ENCODE results near the gene ZP1. TPM values are rescaled to one million over a fixed set of nuclear protein-coding genes. Genes with fewer than 3 reads are reported as not detected.

ZP1 gene
- total and polyA plus RNA-seq, 2 of the 13 experiments (the other 11 are each of a cell fraction or from before 2014, with no cell fraction given): 0.16 TPM; not detected in 1

DNA sequence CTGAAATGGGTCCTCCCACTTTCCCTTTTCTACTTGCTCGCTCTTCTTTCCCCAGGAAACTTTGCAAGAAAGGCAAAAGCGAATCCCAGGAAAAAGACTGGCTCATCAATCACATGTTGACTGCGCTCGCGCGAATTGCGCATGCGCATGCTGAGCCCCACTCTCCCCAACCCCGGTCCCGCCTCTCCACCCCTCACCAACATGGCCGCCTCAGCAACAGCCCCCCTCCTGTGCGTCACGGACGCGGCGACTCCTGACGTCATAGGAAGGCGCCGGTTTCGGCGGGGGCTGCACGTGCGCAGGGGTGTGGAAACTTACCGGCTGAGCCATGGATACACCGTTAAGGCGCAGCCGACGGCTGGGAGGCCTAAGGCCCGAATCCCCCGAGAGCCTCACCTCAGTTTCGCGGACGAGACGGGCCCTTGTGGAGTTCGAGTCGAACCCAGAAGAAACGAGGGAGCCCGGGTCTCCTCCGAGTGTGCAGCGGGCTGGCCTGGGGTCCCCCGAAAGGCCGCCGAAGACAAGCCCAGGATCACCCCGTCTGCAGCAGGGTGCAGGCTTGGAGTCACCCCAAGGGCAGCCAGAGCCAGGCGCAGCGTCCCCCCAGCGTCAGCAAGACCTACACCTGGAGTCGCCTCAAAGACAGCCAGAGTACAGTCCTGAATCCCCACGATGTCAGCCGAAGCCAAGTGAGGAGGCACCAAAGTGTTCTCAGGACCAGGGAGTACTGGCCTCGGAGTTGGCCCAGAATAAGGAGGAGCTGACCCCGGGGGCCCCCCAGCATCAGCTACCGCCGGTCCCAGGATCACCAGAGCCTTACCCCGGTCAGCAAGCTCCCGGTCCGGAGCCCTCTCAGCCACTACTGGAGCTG lies 25.3 kb upstream of the ZP1 start, which contains the start of gene CCDC86 (continued):
- TF ChIP-seq, protein P1, sequence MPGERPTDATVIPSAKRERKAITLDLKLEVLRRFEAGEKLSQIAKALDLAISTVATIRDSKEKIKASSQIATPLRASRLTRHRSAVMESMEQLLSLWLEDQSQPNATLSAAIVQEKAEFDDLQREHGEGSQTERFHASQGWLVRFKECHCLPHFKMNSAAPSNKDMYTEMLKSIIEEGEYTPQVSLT (CRISPR knock-in tag; IDR thresholded peaks at IDR 0.05; ENCODE audit: borderline replicate concordance, low read depth): no peak
- no peak for TF ChIP-seq NFIC (IDR thresholded peaks at IDR 0.05; ENCODE audit: low read length)
- no peak for TF ChIP-seq ZNF879 (CRISPR knock-in tag; IDR thresholded peaks at IDR 0.05)
- TF ChIP-seq, protein P2, sequence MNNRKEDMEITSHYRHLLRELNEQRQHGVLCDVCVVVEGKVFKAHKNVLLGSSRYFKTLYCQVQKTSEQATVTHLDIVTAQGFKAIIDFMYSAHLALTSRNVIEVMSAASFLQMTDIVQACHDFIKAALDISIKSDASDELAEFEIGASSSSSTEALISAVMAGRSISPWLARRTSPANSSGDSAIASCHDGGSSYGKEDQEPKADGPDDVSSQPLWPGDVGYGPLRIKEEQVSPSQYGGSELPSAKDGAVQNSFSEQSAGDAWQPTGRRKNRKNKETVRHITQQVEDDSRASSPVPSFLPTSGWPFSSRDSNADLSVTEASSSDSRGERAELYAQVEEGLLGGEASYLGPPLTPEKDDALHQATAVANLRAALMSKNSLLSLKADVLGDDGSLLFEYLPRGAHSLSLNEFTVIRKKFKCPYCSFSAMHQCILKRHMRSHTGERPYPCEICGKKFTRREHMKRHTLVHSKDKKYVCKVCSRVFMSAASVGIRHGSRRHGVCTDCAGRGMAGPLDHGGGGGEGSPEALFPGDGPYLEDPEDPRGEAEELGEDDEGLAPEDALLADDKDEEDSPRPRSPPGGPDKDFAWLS (CRISPR knock-in tag; IDR thresholded peaks at IDR 0.05; ENCODE audit: borderline replicate concordance): no peak; the same call in 1 of the 2 replicates
- TF ChIP-seq, protein P3, sequence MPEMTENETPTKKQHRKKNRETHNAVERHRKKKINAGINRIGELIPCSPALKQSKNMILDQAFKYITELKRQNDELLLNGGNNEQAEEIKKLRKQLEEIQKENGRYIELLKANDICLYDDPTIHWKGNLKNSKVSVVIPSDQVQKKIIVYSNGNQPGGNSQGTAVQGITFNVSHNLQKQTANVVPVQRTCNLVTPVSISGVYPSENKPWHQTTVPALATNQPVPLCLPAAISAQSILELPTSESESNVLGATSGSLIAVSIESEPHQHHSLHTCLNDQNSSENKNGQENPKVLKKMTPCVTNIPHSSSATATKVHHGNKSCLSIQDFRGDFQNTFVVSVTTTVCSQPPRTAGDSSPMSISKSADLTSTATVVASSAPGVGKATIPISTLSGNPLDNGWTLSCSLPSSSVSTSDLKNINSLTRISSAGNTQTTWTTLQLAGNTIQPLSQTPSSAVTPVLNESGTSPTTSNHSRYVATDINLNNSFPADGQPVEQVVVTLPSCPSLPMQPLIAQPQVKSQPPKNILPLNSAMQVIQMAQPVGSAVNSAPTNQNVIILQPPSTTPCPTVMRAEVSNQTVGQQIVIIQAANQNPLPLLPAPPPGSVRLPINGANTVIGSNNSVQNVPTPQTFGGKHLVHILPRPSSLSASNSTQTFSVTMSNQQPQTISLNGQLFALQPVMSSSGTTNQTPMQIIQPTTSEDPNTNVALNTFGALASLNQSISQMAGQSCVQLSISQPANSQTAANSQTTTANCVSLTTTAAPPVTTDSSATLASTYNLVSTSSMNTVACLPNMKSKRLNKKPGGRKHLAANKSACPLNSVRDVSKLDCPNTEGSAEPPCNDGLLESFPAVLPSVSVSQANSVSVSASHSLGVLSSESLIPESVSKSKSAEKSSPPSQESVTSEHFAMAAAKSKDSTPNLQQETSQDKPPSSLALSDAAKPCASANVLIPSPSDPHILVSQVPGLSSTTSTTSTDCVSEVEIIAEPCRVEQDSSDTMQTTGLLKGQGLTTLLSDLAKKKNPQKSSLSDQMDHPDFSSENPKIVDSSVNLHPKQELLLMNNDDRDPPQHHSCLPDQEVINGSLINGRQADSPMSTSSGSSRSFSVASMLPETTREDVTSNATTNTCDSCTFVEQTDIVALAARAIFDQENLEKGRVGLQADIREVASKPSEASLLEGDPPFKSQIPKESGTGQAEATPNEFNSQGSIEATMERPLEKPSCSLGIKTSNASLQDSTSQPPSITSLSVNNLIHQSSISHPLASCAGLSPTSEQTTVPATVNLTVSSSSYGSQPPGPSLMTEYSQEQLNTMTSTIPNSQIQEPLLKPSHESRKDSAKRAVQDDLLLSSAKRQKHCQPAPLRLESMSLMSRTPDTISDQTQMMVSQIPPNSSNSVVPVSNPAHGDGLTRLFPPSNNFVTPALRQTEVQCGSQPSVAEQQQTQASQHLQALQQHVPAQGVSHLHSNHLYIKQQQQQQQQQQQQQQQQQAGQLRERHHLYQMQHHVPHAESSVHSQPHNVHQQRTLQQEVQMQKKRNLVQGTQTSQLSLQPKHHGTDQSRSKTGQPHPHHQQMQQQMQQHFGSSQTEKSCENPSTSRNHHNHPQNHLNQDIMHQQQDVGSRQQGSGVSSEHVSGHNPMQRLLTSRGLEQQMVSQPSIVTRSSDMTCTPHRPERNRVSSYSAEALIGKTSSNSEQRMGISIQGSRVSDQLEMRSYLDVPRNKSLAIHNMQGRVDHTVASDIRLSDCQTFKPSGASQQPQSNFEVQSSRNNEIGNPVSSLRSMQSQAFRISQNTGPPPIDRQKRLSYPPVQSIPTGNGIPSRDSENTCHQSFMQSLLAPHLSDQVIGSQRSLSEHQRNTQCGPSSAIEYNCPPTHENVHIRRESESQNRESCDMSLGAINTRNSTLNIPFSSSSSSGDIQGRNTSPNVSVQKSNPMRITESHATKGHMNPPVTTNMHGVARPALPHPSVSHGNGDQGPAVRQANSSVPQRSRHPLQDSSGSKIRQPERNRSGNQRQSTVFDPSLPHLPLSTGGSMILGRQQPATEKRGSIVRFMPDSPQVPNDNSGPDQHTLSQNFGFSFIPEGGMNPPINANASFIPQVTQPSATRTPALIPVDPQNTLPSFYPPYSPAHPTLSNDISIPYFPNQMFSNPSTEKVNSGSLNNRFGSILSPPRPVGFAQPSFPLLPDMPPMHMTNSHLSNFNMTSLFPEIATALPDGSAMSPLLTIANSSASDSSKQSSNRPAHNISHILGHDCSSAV (CRISPR knock-in tag; IDR thresholded peaks at IDR 0.05; ENCODE audit: borderline replicate concordance): 0 out of 2 replicates have a peak, but pooled peaks have one; percentile 37
- TF ChIP-seq ZNF350 (CRISPR knock-in tag; IDR thresholded peaks at IDR 0.05; ENCODE audit: borderline replicate concordance, low read depth): peak; percentile 88
- no peak for TF ChIP-seq POLR2AphosphoS2 (IDR thresholded peaks at IDR 0.05; ENCODE audit: low read depth, low read length)
- TF ChIP-seq, protein P4, sequence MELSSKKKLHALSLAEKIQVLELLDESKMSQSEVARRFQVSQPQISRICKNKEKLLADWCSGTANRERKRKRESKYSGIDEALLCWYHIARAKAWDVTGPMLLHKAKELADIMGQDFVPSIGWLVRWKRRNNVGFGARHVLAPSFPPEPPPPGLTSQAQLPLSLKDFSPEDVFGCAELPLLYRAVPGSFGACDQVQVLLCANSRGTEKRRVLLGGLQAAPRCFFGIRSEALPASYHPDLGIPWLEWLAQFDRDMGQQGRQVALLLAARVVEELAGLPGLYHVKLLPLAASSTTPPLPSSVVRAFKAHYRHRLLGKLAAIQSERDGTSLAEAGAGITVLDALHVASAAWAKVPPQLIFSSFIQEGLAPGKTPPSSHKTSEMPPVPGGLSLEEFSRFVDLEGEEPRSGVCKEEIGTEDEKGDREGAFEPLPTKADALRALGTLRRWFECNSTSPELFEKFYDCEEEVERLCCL (CRISPR knock-in tag; IDR thresholded peaks at IDR 0.05; ENCODE audit: borderline replicate concordance): no peak
- no peak for TF ChIP-seq ZBTB7A (CRISPR knock-in tag; IDR thresholded peaks at IDR 0.05)
- TF ChIP-seq SMARCC2 (IDR thresholded peaks at IDR 0.05): no peak
- TF ChIP-seq TOPORS (CRISPR knock-in tag; IDR thresholded peaks at IDR 0.05): 0 out of 2 replicates have a peak, but pooled peaks have one; percentile 33
- TF ChIP-seq STAG1 (CRISPR knock-in tag; IDR thresholded peaks at IDR 0.05): no peak
- peak; percentile 82; the same call in 1 of the 2 replicates for TF ChIP-seq ZNF589 (CRISPR knock-in tag; conservative IDR thresholded peaks at IDR 0.05)
- no peak for TF ChIP-seq SOX6 (IDR thresholded peaks at IDR 0.05)
- TF ChIP-seq SOX6 (CRISPR knock-in tag; IDR thresholded peaks at IDR 0.05): peak; percentile 76; the same call in 1 of the 2 replicates
- peak; percentile 35; the same call in 1 of the 2 replicates for TF ChIP-seq NFKBIZ (CRISPR knock-in tag; IDR thresholded peaks at IDR 0.05)
- no peak for TF ChIP-seq ZSCAN12 (CRISPR knock-in tag; IDR thresholded peaks at IDR 0.05)
- 0 out of 2 replicates have a peak, but pooled peaks have one; percentile 42 for TF ChIP-seq ZFP1 (CRISPR knock-in tag; IDR thresholded peaks at IDR 0.05)
